ENCODE measurements around the gene LIPC. TPM values are rescaled to one million over a fixed set of nuclear protein-coding genes. Genes with fewer than 3 reads are reported as not detected.

LIPC gene
- total RNA-seq, 2 experiments from 2014 or later: 0.61 to 1.2 TPM

DNA sequence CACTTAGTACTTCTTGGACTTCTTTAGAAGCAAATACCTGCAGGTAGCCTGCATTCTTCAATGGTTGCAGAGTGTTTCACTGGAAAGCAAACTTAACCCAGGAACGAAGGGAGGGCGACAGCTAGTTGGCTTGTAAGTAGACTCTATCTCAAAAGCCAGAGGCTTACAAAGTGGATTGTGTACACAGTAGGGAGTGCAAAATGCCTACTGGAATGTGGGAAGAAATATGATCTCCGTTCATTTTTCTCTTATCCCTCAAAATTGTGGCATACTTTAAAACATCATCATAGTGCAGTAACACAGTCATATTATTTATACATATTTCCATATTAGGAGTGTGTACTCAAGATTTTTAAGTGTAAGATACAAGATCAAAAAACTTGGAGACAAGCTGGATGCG, 155.7 kb downstream of the LIPC start:
- DNase-seq: no peak
- Mint-ChIP-seq H3K4me3 (no peak overlapping the region), H3K27ac (no peak overlapping the region), H3K4me1 (ENCODE audit: low read depth) (peaks cover 21% of the 10 kb centered on the region), H3K27me3 (no peaks in the 10 kb centered on the region), H3K36me3 (ENCODE audit: low read depth) (no peaks in the 10 kb centered on the region), H3K9me3 (no peaks in the 10 kb centered on the region)
- Histone ChIP-seq H3K4me1 (ENCODE audit: insufficient read depth, low read length) (peaks cover 5% of the 10 kb centered on the region), H3K9me3 (ENCODE audit: control insufficient read depth in 1 of 2, insufficient read depth in 1 of 2, low read length in 2 of 2) (no peaks in the 10 kb centered on the region), H3K27ac (ENCODE audit: low read depth in 1 of 2, low read length in 2 of 2) (no peak overlapping the region), H3K27me3 (ENCODE audit: control insufficient read depth in 1 of 2, insufficient read depth in 2 of 2, low read length in 2 of 2) (no peaks in the 10 kb centered on the region), H3K36me3 (ENCODE audit: insufficient read depth, low read length) (no peaks in the 10 kb centered on the region), H3K4me3 (ENCODE audit: low read length) (no peak overlapping the region)
- intact Hi-C loops (cut with DNase I, micrococcal nuclease): no loop called here
- no peak for ATAC-seq (ENCODE audit: poor library complexity)
- ChIA-PET POLR2A (interaction anchor here (0.7 kb wide), 1 partner anchor 173 kb away, joined by 4 read pairs; no protein-coding TSS in a partner anchor), CTCF (interaction anchor here (0.6 kb wide), 1 partner anchor 40 kb away, joined by 3 read pairs; no protein-coding TSS in a partner anchor)
- TF ChIP-seq, protein P1, sequence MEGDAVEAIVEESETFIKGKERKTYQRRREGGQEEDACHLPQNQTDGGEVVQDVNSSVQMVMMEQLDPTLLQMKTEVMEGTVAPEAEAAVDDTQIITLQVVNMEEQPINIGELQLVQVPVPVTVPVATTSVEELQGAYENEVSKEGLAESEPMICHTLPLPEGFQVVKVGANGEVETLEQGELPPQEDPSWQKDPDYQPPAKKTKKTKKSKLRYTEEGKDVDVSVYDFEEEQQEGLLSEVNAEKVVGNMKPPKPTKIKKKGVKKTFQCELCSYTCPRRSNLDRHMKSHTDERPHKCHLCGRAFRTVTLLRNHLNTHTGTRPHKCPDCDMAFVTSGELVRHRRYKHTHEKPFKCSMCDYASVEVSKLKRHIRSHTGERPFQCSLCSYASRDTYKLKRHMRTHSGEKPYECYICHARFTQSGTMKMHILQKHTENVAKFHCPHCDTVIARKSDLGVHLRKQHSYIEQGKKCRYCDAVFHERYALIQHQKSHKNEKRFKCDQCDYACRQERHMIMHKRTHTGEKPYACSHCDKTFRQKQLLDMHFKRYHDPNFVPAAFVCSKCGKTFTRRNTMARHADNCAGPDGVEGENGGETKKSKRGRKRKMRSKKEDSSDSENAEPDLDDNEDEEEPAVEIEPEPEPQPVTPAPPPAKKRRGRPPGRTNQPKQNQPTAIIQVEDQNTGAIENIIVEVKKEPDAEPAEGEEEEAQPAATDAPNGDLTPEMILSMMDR (IDR thresholded peaks at IDR 0.05): no peak

DNA sequence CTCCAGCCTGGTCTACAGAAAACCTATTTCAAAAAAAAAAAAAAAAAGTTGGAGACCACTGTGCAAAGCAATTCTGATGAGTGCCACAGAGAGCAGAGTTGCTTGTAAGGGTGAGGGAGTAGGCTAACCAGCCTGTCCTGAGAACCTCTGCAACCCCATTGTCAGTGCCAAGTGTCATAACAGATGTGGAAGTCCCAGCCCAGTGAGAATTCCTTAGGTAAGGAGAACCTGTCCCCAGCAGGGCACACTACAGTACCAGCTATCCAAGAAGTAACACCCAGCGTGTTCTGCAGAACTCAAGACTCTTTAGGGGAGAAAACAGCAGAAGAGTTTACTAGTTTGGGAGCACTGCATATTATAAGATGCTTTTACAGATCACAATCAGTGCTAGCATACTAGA, 156.3 kb downstream of the LIPC start:
- H3K27ac Mint-ChIP-seq: no peak overlapping the region
- no peak overlapping the region for H3K4me3 Mint-ChIP-seq
- Histone ChIP-seq H3K36me3 (ENCODE audit: insufficient read depth, low read length) (no peaks in the 10 kb centered on the region), H3K27me3 (ENCODE audit: control insufficient read depth in 1 of 2, insufficient read depth in 2 of 2, low read length in 2 of 2) (no peaks in the 10 kb centered on the region), H3K4me1 (ENCODE audit: insufficient read depth, low read length) (peaks cover 5% of the 10 kb centered on the region), H3K9me3 (ENCODE audit: control insufficient read depth in 1 of 2, insufficient read depth in 1 of 2, low read length in 2 of 2) (no peaks in the 10 kb centered on the region), H3K27ac (ENCODE audit: low read depth in 1 of 2, low read length in 2 of 2) (no peak overlapping the region), H3K4me3 (ENCODE audit: low read length) (no peak overlapping the region)
- DNase-seq (no peak), ATAC-seq (ENCODE audit: poor library complexity) (no peak)
- ChIA-PET CTCF (interaction anchor here (0.6 kb wide), 1 partner anchor 41 kb away, joined by 3 read pairs; no protein-coding TSS in a partner anchor), POLR2A (interaction anchor here (0.7 kb wide), 1 partner anchor 173 kb away, joined by 4 read pairs; no protein-coding TSS in a partner anchor)
- H3K27me3 Mint-ChIP-seq: no peaks in the 10 kb centered on the region
- TF ChIP-seq, protein P1 (IDR thresholded peaks at IDR 0.05): no peak
- H3K9me3 Mint-ChIP-seq: no peaks in the 10 kb centered on the region
- intact Hi-C loops (cut with DNase I, micrococcal nuclease): no loop called here
- no peaks in the 10 kb centered on the region for H3K36me3 Mint-ChIP-seq (ENCODE audit: low read depth)
- H3K4me1 Mint-ChIP-seq (ENCODE audit: low read depth): peaks cover 21% of the 10 kb centered on the region

DNA sequence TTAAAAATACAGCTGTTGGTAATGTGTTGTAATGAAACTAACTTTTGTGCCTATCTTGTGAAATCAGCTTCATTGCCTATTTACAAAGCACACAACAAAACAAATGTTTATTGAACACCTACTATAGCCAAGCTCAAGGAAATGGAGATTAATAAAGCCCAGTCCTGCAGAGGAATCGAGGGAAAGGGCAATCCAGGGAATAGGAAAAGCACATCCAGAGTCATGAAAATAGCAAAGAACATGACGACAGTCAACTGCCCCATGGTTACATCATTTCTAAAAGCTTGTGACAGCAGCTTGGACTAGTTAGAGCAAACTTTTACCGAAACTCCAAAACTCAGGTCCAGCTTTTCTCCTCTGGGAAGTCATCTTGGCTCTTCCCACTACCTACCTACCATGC, 157.3 kb downstream of the LIPC start:
- H3K9me3 Mint-ChIP-seq: no peaks in the 10 kb centered on the region
- no peaks in the 10 kb centered on the region for H3K27me3 Mint-ChIP-seq
- no peaks in the 10 kb centered on the region for H3K9me3 ChIP-seq (ENCODE audit: control insufficient read depth in 1 of 2, insufficient read depth in 1 of 2, low read length in 2 of 2)
- H3K4me1 ChIP-seq (ENCODE audit: insufficient read depth, low read length): peaks cover 5% of the 10 kb centered on the region
- peaks cover 21% of the 10 kb centered on the region for H3K4me1 Mint-ChIP-seq (ENCODE audit: low read depth)
- no peaks in the 10 kb centered on the region for H3K36me3 ChIP-seq (ENCODE audit: insufficient read depth, low read length)
- POLR2A ChIA-PET: no interaction called here
- DNase-seq (no peak), ATAC-seq (ENCODE audit: poor library complexity) (no peak)
- H3K4me3 Mint-ChIP-seq: no peak overlapping the region
- TF ChIP-seq, protein P1 (IDR thresholded peaks at IDR 0.05): no peak
- intact Hi-C loops (cut with DNase I, micrococcal nuclease): no loop called here
- peaks cover 7% of the 10 kb centered on the region for H3K36me3 Mint-ChIP-seq (ENCODE audit: low read depth)
- H3K27ac Mint-ChIP-seq: no peak overlapping the region
- CTCF ChIA-PET: no interaction called here
- H3K27ac ChIP-seq (ENCODE audit: low read depth in 1 of 2, low read length in 2 of 2): no peak overlapping the region
- H3K4me3 ChIP-seq (ENCODE audit: low read length): no peak overlapping the region
- H3K27me3 ChIP-seq (ENCODE audit: control insufficient read depth in 1 of 2, insufficient read depth in 2 of 2, low read length in 2 of 2): no peaks in the 10 kb centered on the region
